ENCODE measurements around the gene GRID1. TPM values are rescaled to one million over a fixed set of nuclear protein-coding genes. Genes with fewer than 3 reads are reported as not detected.
"Not testable (repeated sequence)": the region's sequence is repeated elsewhere in the genome, so short reads cannot be mapped to it uniquely, and the experiment has no call there.

Gene GRID1
- polyA plus RNA-seq, 4 donors = 0.27 to 1.1 (median 0.40) TPM; not detected in 1

DNA sequence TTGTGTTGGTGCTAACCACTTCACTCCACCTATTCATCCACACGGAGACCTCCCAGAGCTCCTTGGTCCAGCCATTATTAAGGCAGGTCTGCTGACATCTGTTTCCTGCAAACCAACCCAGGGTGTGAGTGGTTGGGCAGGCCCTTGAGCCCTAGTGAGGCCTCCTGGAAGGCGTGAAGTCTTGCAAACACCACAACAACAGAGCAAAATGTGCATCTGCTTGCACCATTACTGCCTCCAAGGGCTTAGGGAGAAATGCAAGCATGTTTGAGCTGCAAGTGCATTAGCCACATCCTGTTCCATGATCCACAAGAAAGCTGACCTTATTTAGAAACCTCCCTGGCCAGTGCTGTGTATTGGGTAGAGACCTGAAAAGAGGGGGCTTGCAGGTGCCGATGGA is 325.5 kb downstream of the GRID1 start:
- Histone ChIP-seq H3K27me3 (ENCODE audit: control insufficient read depth in 3 of 3, insufficient read depth in 3 of 3, low read length in 3 of 3) (peaks cover 0 to 3% (median 0%) of the 10 kb centered on the region in 3 donors), H3K36me3 (ENCODE audit: control insufficient read depth in 3 of 3, insufficient read depth in 2 of 3, low read depth in 1 of 3, low read length in 3 of 3) (no peaks in the 10 kb centered on the region), H3K27ac (ENCODE audit: low read depth in 1 of 3, low read length in 2 of 3) (no peak overlapping the region), H3K9me3 (ENCODE audit: control insufficient read depth in 2 of 2, insufficient read depth in 1 of 2, low read depth in 1 of 2, low read length in 1 of 2) (no peaks in the 10 kb centered on the region), H3K4me3 (ENCODE audit: low read depth in 1 of 3, low read length in 3 of 3) (no peak overlapping the region), H3K4me1 (ENCODE audit: control insufficient read depth in 3 of 3, insufficient read depth in 2 of 3, low read depth in 1 of 3, low read length in 2 of 3) (no peaks in the 10 kb centered on the region)
- 47 to 61% (median 57%) methylated on average over 3 of the region's 3 CpGs for WGBS, 3 donors
- DNase-seq (no peak), FAIRE-seq (no peak)

DNA sequence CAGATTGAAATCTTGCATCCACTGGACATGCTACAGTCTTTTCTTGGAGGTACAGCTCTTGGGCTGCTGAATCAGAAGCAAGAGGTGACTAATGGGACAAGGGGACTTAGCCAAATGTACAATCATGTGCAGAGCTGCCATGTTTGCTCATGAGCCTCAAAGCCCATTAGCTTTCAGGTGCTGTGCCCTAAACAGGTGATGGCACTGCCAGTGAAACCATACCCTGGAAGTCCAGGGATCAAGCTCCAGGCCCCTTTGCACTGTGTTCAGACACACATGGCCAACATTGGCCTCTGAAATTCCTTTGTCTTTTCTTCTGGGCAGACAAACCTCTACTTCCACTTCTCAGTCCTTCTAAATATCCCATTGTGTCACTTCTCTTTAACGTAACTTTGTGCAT is 328.2 kb downstream of the GRID1 start:
- Histone ChIP-seq H3K9me3 (ENCODE audit: control insufficient read depth in 2 of 2, insufficient read depth in 1 of 2, low read depth in 1 of 2, low read length in 1 of 2) (no peaks in the 10 kb centered on the region), H3K27me3 (ENCODE audit: control insufficient read depth in 3 of 3, insufficient read depth in 3 of 3, low read length in 3 of 3) (peaks cover 0 to 3% (median 0%) of the 10 kb centered on the region in 3 donors), H3K27ac (ENCODE audit: low read depth in 1 of 3, low read length in 2 of 3) (no peak overlapping the region), H3K36me3 (ENCODE audit: control insufficient read depth in 3 of 3, insufficient read depth in 2 of 3, low read depth in 1 of 3, low read length in 3 of 3) (no peaks in the 10 kb centered on the region), H3K4me3 (ENCODE audit: low read depth in 1 of 3, low read length in 3 of 3) (no peak overlapping the region), H3K4me1 (ENCODE audit: control insufficient read depth in 3 of 3, insufficient read depth in 2 of 3, low read depth in 1 of 3, low read length in 2 of 3) (no peaks in the 10 kb centered on the region)
- no peak for FAIRE-seq
- no peak for DNase-seq
- 86 to 93% (median 90%) methylated on average over 1 of the region's 1 CpG for WGBS, 3 donors

DNA sequence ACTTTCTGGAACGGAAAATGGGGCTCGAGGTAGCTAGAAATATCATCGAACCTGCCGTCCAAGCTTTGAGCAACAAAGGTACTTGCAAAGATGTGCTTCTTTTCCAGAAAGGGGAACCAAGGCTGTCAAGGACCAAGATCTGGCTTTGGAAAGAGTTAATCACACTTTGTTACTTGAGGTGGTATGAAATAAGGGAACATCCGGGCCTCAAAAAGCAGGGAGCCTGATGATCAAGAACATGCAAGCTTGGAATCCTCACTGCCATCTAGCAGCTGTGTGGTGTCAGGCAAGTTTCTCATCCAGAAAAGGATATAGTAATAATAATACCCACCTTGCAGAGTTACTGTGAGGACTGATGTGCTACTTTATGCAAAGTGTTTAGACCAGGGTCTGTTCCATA is 329.5 kb downstream of the GRID1 start:
- no peaks in the 10 kb centered on the region for H3K9me3 ChIP-seq (ENCODE audit: control insufficient read depth in 2 of 2, insufficient read depth in 1 of 2, low read depth in 1 of 2, low read length in 1 of 2)
- 85 to 87% (median 86%) methylated on average over 5 of the region's 5 CpGs for WGBS, 3 donors
- no peak overlapping the region for H3K27ac ChIP-seq (ENCODE audit: low read depth in 1 of 3, low read length in 2 of 3)
- peaks cover 0 to 3% (median 0%) of the 10 kb centered on the region in 3 donors for H3K27me3 ChIP-seq (ENCODE audit: control insufficient read depth in 3 of 3, insufficient read depth in 3 of 3, low read length in 3 of 3)
- H3K4me1 ChIP-seq (ENCODE audit: control insufficient read depth in 3 of 3, insufficient read depth in 2 of 3, low read depth in 1 of 3, low read length in 2 of 3) = no peaks in the 10 kb centered on the region
- FAIRE-seq (no peak), DNase-seq (no peak)
- no peak overlapping the region for H3K4me3 ChIP-seq (ENCODE audit: low read depth in 1 of 3, low read length in 3 of 3)
- no peaks in the 10 kb centered on the region for H3K36me3 ChIP-seq (ENCODE audit: control insufficient read depth in 3 of 3, insufficient read depth in 2 of 3, low read depth in 1 of 3, low read length in 3 of 3)

DNA sequence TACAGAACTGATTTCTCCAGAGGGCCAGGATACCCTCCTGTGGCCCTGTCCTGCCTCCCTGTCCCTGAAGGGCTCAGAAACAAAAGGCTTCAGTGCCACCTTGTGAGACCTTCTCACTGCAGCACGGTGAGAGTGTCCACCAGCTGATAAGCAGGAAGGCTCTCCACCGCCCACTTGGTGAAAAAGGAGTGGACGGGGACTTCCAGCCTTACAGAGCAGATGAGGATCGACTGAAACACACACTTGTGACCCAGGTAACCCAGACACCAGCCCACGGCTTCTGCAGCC is 330.1 kb downstream of the GRID1 start:
- Histone ChIP-seq H3K36me3 (ENCODE audit: control insufficient read depth in 3 of 3, insufficient read depth in 2 of 3, low read depth in 1 of 3, low read length in 3 of 3) (no peaks in the 10 kb centered on the region), H3K27ac (ENCODE audit: low read depth in 1 of 3, low read length in 2 of 3) (no peak overlapping the region), H3K27me3 (ENCODE audit: control insufficient read depth in 3 of 3, insufficient read depth in 3 of 3, low read length in 3 of 3) (peaks cover 0 to 3% (median 0%) of the 10 kb centered on the region in 3 donors), H3K9me3 (ENCODE audit: control insufficient read depth in 2 of 2, insufficient read depth in 1 of 2, low read depth in 1 of 2, low read length in 1 of 2) (peaks cover 0 to 2% of the 10 kb centered on the region in 2 donors), H3K4me1 (ENCODE audit: control insufficient read depth in 3 of 3, insufficient read depth in 2 of 3, low read depth in 1 of 3, low read length in 2 of 3) (no peaks in the 10 kb centered on the region), H3K4me3 (ENCODE audit: low read depth in 1 of 3, low read length in 3 of 3) (no peak overlapping the region)
- FAIRE-seq (no peak), DNase-seq (no peak)
- WGBS, 3 donors = 74 to 81% (median 77%) methylated on average over 5 of the region's 5 CpGs

DNA sequence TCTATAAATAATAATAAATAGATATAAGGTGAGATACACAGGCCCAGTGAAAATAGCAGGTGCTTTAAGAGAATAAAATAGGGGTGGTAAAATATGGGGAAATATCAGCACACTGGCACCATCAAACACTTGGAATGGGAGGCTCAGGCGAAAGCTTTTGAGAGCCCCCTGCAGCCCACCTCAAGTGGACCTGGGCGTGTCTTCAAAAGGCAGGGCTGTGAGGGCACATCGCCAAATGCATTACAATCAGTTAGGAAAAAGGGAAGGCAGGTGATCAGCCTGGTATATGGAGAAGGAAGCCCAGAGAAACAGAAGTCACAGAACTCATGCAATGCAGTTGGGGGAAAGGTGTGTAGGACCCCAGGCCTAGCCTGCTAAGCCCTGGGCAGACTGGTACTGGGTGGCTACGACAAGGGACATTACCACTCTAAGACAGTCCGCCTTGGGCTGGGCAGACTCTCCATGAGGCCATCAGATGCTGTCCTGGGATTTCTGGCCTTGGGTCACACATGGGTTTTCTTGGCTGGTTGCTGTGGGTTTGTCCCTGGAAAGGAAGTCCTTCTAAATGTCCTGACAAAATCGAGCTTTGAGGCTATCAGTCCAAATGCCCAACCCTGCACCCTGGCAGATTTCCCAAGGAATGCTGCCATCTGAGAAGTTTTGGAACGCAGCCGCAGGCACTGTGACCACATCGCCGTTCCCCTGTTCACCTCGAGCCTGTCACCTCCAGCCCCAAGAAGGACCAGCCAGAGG is 330.6 kb downstream of the GRID1 start:
- H3K9me3 ChIP-seq (ENCODE audit: control insufficient read depth in 2 of 2, insufficient read depth in 1 of 2, low read depth in 1 of 2, low read length in 1 of 2) = peaks cover 0 to 3% of the 10 kb centered on the region in 2 donors
- 72 to 85% (median 78%) methylated on average over 11 of the region's 11 CpGs for WGBS, 3 donors
- H3K36me3 ChIP-seq (ENCODE audit: control insufficient read depth in 3 of 3, insufficient read depth in 2 of 3, low read depth in 1 of 3, low read length in 3 of 3) = no peaks in the 10 kb centered on the region
- no peak overlapping the region for H3K27ac ChIP-seq (ENCODE audit: low read depth in 1 of 3, low read length in 2 of 3)
- H3K4me1 ChIP-seq (ENCODE audit: control insufficient read depth in 3 of 3, insufficient read depth in 2 of 3, low read depth in 1 of 3, low read length in 2 of 3) = no peaks in the 10 kb centered on the region
- H3K4me3 ChIP-seq (ENCODE audit: low read depth in 1 of 3, low read length in 3 of 3) = no peak overlapping the region
- H3K27me3 ChIP-seq (ENCODE audit: control insufficient read depth in 3 of 3, insufficient read depth in 3 of 3, low read length in 3 of 3) = peaks cover 0 to under 1% (median 0%) of the 10 kb centered on the region in 3 donors
- FAIRE-seq (no peak), DNase-seq (no peak)

DNA sequence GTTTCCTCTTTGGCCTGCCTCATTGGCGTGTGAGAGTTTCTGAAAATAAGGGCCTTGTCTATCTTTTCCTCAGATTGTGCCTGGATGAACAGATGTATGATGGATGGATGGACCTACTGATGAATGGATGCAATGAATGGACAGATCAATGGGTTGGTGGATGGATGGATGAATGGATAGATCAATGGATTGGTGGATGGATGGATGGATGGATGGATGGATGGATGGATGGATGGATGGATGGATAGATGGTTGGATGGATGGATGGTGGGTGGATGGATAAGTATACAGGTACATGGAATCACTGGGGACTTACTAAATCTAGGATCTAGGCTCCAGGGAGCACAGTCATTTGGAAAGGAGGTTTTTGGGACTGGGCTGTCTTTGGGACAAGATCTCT is 331.9 kb downstream of the GRID1 start:
- Histone ChIP-seq H3K9me3 (ENCODE audit: control insufficient read depth in 2 of 2, insufficient read depth in 1 of 2, low read depth in 1 of 2, low read length in 1 of 2) (peaks cover 0 to 3% of the 10 kb centered on the region in 2 donors), H3K4me1 (ENCODE audit: control insufficient read depth in 3 of 3, insufficient read depth in 2 of 3, low read depth in 1 of 3, low read length in 2 of 3) (no peaks in the 10 kb centered on the region), H3K4me3 (ENCODE audit: low read depth in 1 of 3, low read length in 3 of 3) (no peak overlapping the region), H3K36me3 (ENCODE audit: control insufficient read depth in 3 of 3, insufficient read depth in 2 of 3, low read depth in 1 of 3, low read length in 3 of 3) (no peaks in the 10 kb centered on the region), H3K27ac (ENCODE audit: low read depth in 1 of 3, low read length in 2 of 3) (no peak overlapping the region), H3K27me3 (ENCODE audit: control insufficient read depth in 3 of 3, insufficient read depth in 3 of 3, low read length in 3 of 3) (no peaks in the 10 kb centered on the region)
- DNase-seq (no peak), FAIRE-seq (no peak)
- WGBS, 3 donors = 57 to 75% (median 60%) methylated on average over 1 of the region's 1 CpG

DNA sequence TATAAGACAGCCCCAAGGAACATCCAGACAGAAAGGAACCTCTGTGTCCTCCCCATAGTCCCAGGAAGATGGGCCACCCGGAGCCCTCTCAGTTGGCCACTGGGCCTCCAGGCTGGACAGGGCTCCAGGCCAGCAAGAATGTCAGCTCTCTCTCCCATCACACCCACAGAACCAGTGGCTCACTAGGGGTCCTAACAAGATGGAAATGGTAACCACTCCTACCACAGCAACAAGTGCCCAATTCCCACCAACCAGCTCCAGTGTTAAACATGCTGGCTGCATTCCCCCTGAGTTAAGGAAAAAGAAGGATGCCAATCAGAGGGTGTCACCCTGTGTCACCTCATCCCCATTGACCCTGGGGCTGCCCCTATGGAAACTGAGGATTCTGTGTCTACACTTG is 333.0 kb downstream of the GRID1 start:
- Histone ChIP-seq H3K9me3 (ENCODE audit: control insufficient read depth in 2 of 2, insufficient read depth in 1 of 2, low read depth in 1 of 2, low read length in 1 of 2) (peaks cover 0 to 3% of the 10 kb centered on the region in 2 donors), H3K27ac (ENCODE audit: low read depth in 1 of 3, low read length in 2 of 3) (no peak overlapping the region), H3K36me3 (ENCODE audit: control insufficient read depth in 3 of 3, insufficient read depth in 2 of 3, low read depth in 1 of 3, low read length in 3 of 3) (no peaks in the 10 kb centered on the region), H3K4me1 (ENCODE audit: control insufficient read depth in 3 of 3, insufficient read depth in 2 of 3, low read depth in 1 of 3, low read length in 2 of 3) (no peaks in the 10 kb centered on the region), H3K27me3 (ENCODE audit: control insufficient read depth in 3 of 3, insufficient read depth in 3 of 3, low read length in 3 of 3) (no peaks in the 10 kb centered on the region), H3K4me3 (ENCODE audit: low read depth in 1 of 3, low read length in 3 of 3) (no peak overlapping the region)
- DNase-seq (no peak), FAIRE-seq (no peak)
- WGBS, 3 donors = 88 to 92% (median 91%) methylated on average over 1 of the region's 1 CpG

DNA sequence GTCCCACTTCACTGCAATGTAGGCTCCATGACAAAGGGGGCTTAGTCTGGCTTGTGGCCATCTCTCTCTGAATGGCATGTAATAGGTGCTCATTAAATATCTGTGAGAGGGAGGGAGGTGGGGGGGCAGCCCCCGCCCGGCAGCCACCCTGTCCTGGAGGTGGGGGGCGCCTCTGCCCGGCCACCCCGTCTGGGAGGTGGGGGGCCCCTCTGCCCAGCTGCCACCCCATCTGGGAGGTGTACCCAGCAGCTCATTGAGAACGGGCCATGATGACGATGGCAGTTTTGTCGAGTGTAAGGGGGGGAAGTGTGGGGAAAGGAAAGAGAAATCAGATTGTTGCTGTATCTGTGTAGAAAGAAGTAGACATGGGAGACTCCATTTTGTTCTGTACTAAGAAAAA is 334.5 kb downstream of the GRID1 start:
- 86 to 95% (median 92%) methylated on average over 8 of the region's 8 CpGs for WGBS, 3 donors
- not testable (repeated sequence) for H3K9me3 ChIP-seq (ENCODE audit: control insufficient read depth in 2 of 2, insufficient read depth in 1 of 2, low read depth in 1 of 2, low read length in 1 of 2); H3K27ac ChIP-seq (ENCODE audit: low read depth in 1 of 3, low read length in 2 of 3); DNase-seq; H3K4me3 ChIP-seq (ENCODE audit: low read depth in 1 of 3, low read length in 3 of 3); H3K4me1 ChIP-seq (ENCODE audit: control insufficient read depth in 3 of 3, insufficient read depth in 2 of 3, low read depth in 1 of 3, low read length in 2 of 3); FAIRE-seq; H3K36me3 ChIP-seq (ENCODE audit: control insufficient read depth in 3 of 3, insufficient read depth in 2 of 3, low read depth in 1 of 3, low read length in 3 of 3); H3K27me3 ChIP-seq (ENCODE audit: control insufficient read depth in 3 of 3, insufficient read depth in 3 of 3, low read length in 3 of 3)

DNA sequence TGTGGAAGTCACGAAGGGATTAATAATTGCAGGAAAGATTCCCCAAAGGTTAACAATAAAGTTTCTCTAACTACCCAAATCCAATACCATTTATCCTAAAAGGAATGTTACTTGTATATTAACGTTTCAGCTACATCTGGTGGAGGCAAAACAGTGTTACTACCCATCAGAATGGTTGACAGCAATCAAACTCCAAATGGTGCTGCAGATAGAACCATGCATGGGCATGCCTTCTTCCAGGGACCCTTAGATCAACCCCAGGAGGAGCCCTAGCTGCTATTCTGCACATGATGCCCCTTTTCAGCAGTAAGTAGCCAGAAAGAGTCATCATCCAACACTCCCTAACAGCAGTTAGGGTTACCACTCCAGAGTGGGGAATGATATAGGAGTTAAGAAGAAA is 336.3 kb downstream of the GRID1 start:
- FAIRE-seq (no peak), DNase-seq (no peak)
- H3K27ac ChIP-seq (ENCODE audit: low read depth in 1 of 3, low read length in 2 of 3) = no peak overlapping the region
- H3K4me3 ChIP-seq (ENCODE audit: low read depth in 1 of 3, low read length in 3 of 3) = no peak overlapping the region
- peaks cover 0 to 3% of the 10 kb centered on the region in 2 donors for H3K9me3 ChIP-seq (ENCODE audit: control insufficient read depth in 2 of 2, insufficient read depth in 1 of 2, low read depth in 1 of 2, low read length in 1 of 2)
- H3K36me3 ChIP-seq (ENCODE audit: control insufficient read depth in 3 of 3, insufficient read depth in 2 of 3, low read depth in 1 of 3, low read length in 3 of 3) = no peaks in the 10 kb centered on the region
- H3K27me3 ChIP-seq (ENCODE audit: control insufficient read depth in 3 of 3, insufficient read depth in 3 of 3, low read length in 3 of 3) = no peaks in the 10 kb centered on the region
- 6 to 29% (median 13%) methylated on average over 2 of the region's 2 CpGs for WGBS, 3 donors
- no peaks in the 10 kb centered on the region for H3K4me1 ChIP-seq (ENCODE audit: control insufficient read depth in 3 of 3, insufficient read depth in 2 of 3, low read depth in 1 of 3, low read length in 2 of 3)
